WTC11 (cell line): ENCODE measurements around the gene ARL10. TPM values are rescaled to one million over a fixed set of nuclear protein-coding genes. Genes with fewer than 3 reads are reported as not detected.

Experiments
- ATAC-seq: fragments of 200-7000 bp; cut with Tn5 transposase; 2 replicates; pipeline ENCODE4 v1.10.0; 2021; ENCODE audit warnings: mild to moderate bottlenecking, moderate library complexity
- CTCF ChIA-PET: fragments of 300-600 bp; sonication (Branson Sonifier 250); formaldehyde crosslinking; loops from one replicate; lab custom pipeline; 2021; ENCODE audit warnings: antibody characterized with exemption; lab: Charles Lee
- POLR2A ChIA-PET: fragments of 350-600 bp; sonication (Branson Sonifier 250); formaldehyde crosslinking; loops from one replicate; lab custom pipeline; 2021; ENCODE audit warnings: antibody characterized with exemption; lab: Charles Lee
- DNase-seq: peaks from one replicate; pipeline ENCODE4 v3.0.0; 2021; ENCODE audit warnings: low spot score
- H3K27ac Mint-ChIP-seq: 2 replicates; pipeline ENCODE4 v1.8.0; 2021; ENCODE audit warnings: mixed read lengths
- H3K27me3 Mint-ChIP-seq: 2 replicates; pipeline ENCODE4 v1.8.0; 2021; ENCODE audit warnings: low read depth, mild to moderate bottlenecking, moderate library complexity, mixed read lengths
- H3K36me3 Mint-ChIP-seq: 2 replicates; pipeline ENCODE4 v1.8.0; 2021; ENCODE audit warnings: mixed read lengths
- H3K4me1 Mint-ChIP-seq: 2 replicates; pipeline ENCODE4 v1.8.0; 2022; ENCODE audit warnings: mixed read lengths
- H3K4me3 Mint-ChIP-seq: 2 replicates; pipeline ENCODE4 v1.8.0; 2021; ENCODE audit warnings: mild to moderate bottlenecking, moderate library complexity, mixed read lengths
- H3K9me3 Mint-ChIP-seq: 2 replicates; pipeline ENCODE4 v1.8.0; 2021; ENCODE audit warnings: mixed read lengths
- ATF1 ChIP-seq: sonication (generic); formaldehyde crosslinking; IDR thresholded peaks from 2 replicates; pipeline ENCODE4 v1.8.1; 2023; ENCODE audit warnings: mild to moderate bottlenecking, moderate library complexity, missing genetic modification reagents
- FOXP1 ChIP-seq: sonication (generic); formaldehyde crosslinking; IDR thresholded peaks from 2 replicates; pipeline ENCODE4 v1.8.0; 2022; ENCODE audit warnings: missing genetic modification reagents, mild to moderate bottlenecking, moderate library complexity, borderline replicate concordance
- HMGA2 ChIP-seq: fragments of 250-450 bp; sonication (Bioruptor Pico); IDR thresholded peaks from 2 replicates; pipeline ENCODE4 v1.4.0; 2021; ENCODE audit warnings: mild to moderate bottlenecking, moderate library complexity
- JAZF1 ChIP-seq: fragments of 250-450 bp; sonication (Bioruptor Pico); IDR thresholded peaks from 2 replicates; pipeline ENCODE4 v1.9.0; 2021; ENCODE audit warnings: moderate library complexity, mild to moderate bottlenecking, inconsistent platforms
- JUN ChIP-seq: sonication (generic); formaldehyde crosslinking; IDR thresholded peaks from 2 replicates; pipeline ENCODE4 v1.8.0; 2023; ENCODE audit warnings: mild to moderate bottlenecking, missing genetic modification reagents
- RORB ChIP-seq: fragments of 250-450 bp; sonication (Bioruptor Pico); IDR thresholded peaks from 2 replicates; pipeline ENCODE4 v1.9.0; 2021; ENCODE audit warnings: mild to moderate bottlenecking
- SP1 ChIP-seq: sonication (generic); formaldehyde crosslinking; conservative IDR thresholded peaks from 2 replicates; pipeline ENCODE4 v1.8.1; 2022; ENCODE audit warnings: missing genetic modification reagents
- USF2 ChIP-seq: sonication (generic); formaldehyde crosslinking; IDR thresholded peaks from 2 replicates; pipeline ENCODE4 v1.8.1; 2023; ENCODE audit warnings: mild to moderate bottlenecking, missing genetic modification reagents, moderate library complexity
- ZBTB43 ChIP-seq: sonication (generic); formaldehyde crosslinking; IDR thresholded peaks from 2 replicates; pipeline ENCODE4 v1.8.1; 2023; ENCODE audit warnings: mild to moderate bottlenecking, missing genetic modification reagents
- ZNF317 ChIP-seq: sonication (generic); formaldehyde crosslinking; IDR thresholded peaks from 2 replicates; pipeline ENCODE4 v1.8.1; 2023; ENCODE audit warnings: low read depth, mild to moderate bottlenecking, moderate library complexity, missing genetic modification reagents, borderline replicate concordance
- ZNF416 ChIP-seq: fragments of 250-450 bp; sonication (Bioruptor Pico); IDR thresholded peaks from 2 replicates; pipeline ENCODE4 v1.9.0; 2021; ENCODE audit warnings: mild to moderate bottlenecking, inconsistent platforms
- ZNF532 ChIP-seq: fragments of 250-450 bp; sonication (Bioruptor Pico); IDR thresholded peaks from 2 replicates; pipeline ENCODE4 v1.9.0; 2021; ENCODE audit warnings: mild to moderate bottlenecking, borderline replicate concordance
- total RNA-seq: library from RNA; stranded (reverse); gene quantifications from 3 replicates; pipeline ENCODE4 v1.2.3, GENCODE V29; 2021
- TF ChIP-seq, protein P1 (sequence below): sonication (generic); formaldehyde crosslinking; IDR thresholded peaks from 2 replicates; pipeline ENCODE4 v1.8.0; 2022; ENCODE audit warnings: mild to moderate bottlenecking, missing genetic modification reagents
- TF ChIP-seq, protein P2 (sequence below): fragments of 250-450 bp; sonication (Bioruptor Pico); conservative IDR thresholded peaks from 2 replicates; pipeline ENCODE4 v1.9.0; 2021; ENCODE audit warnings: mild to moderate bottlenecking

ARL10 gene
- total RNA-seq, 1 experiment from 2014 or later: 6.8 TPM

GRCh38 chr5:176384366-176384930, 19.2 kb downstream of the ARL10 start:
- ChIA-PET CTCF (no interaction called here), POLR2A (no interaction called here)
- ATAC-seq (no peak), DNase-seq (no peak)
- H3K4me1 Mint-ChIP-seq: peaks cover 16% of the 10 kb centered on the region
- H3K4me3 Mint-ChIP-seq: no peak overlapping the region
- H3K9me3 Mint-ChIP-seq: no peaks in the 10 kb centered on the region
- H3K27ac Mint-ChIP-seq: 0 out of 2 replicates have a peak overlapping the region, but pooled peaks have one; percentile 36
- no peaks in the 10 kb centered on the region; the same call in 1 of the 2 replicates for H3K27me3 Mint-ChIP-seq
- TF ChIP-seq, protein P1, sequence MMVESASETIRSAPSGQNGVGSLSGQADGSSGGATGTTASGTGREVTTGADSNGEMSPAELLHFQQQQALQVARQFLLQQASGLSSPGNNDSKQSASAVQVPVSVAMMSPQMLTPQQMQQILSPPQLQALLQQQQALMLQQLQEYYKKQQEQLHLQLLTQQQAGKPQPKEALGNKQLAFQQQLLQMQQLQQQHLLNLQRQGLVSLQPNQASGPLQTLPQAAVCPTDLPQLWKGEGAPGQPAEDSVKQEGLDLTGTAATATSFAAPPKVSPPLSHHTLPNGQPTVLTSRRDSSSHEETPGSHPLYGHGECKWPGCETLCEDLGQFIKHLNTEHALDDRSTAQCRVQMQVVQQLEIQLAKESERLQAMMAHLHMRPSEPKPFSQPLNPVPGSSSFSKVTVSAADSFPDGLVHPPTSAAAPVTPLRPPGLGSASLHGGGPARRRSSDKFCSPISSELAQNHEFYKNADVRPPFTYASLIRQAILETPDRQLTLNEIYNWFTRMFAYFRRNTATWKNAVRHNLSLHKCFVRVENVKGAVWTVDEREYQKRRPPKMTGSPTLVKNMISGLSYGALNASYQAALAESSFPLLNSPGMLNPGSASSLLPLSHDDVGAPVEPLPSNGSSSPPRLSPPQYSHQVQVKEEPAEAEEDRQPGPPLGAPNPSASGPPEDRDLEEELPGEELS (CRISPR knock-in tag): no peak
- TF ChIP-seq, protein P2, sequence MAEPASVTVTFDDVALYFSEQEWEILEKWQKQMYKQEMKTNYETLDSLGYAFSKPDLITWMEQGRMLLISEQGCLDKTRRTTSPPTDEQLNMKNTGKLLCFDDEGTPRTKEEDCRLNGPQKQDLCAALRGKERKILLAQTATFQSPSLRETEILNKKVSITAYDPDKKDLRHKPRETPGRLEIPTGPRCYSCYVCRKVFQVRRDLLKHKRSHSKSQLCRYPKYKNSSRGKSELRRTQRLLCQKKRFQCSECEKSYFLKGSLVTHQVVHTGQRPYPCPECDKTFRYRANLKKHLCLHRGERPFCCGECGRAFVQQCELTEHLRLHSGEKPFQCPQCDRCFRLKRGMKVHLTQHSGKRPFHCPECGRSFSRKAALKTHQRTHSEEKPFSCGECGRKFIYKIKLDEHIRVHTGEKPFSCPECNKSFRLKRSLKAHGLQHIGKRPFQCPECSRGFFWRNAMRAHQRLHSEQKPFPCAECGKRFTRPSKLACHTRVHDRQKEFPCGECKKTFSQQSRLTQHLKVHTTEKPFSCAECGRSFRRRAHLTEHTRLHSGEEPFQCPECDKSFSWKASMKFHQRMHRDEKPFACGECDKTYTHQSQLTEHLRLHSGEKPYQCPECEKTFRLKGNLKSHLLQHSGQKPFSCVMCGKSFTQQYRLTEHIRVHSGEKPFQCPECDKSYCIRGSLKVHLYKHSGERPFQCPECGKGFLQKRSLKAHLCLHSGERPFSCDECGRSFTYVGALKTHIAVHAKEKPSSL: no peak
- no peak for TF ChIP-seq HMGA2 (CRISPR knock-in tag)
- TF ChIP-seq ATF1 (CRISPR knock-in tag): no peak
- TF ChIP-seq RORB (CRISPR knock-in tag): no peak
- TF ChIP-seq ZBTB43 (CRISPR knock-in tag): no peak
- TF ChIP-seq SP1 (CRISPR knock-in tag): no peak
- TF ChIP-seq JUN: no peak
- TF ChIP-seq ZNF416 (CRISPR knock-in tag): no peak
- no peak for TF ChIP-seq USF2 (CRISPR knock-in tag)
- peaks cover 53% of the 10 kb centered on the region for H3K36me3 Mint-ChIP-seq

- no peak for ATAC-seq
- DNase-seq: no peak
- POLR2A ChIA-PET: no interaction called here
- no peak overlapping the region for H3K4me3 Mint-ChIP-seq
- TF ChIP-seq ZNF532 (CRISPR knock-in tag) (no peak), ZNF317 (CRISPR knock-in tag) (no peak), JAZF1 (CRISPR knock-in tag) (no peak), FOXP1 (CRISPR knock-in tag) (no peak)
- no peaks in the 10 kb centered on the region for H3K9me3 Mint-ChIP-seq
- 0 out of 2 replicates have a peak overlapping the region, but pooled peaks have one; percentile 36 for H3K27ac Mint-ChIP-seq
- peaks cover 48% of the 10 kb centered on the region for H3K36me3 Mint-ChIP-seq
- H3K27me3 Mint-ChIP-seq: no peaks in the 10 kb centered on the region; the same call in 1 of the 2 replicates
- H3K4me1 Mint-ChIP-seq: peaks cover 19% of the 10 kb centered on the region
- CTCF ChIA-PET: no interaction called here
Measured at GRCh38 chr5:176384991-176385390, 19.7 kb downstream of the ARL10 start.
